Gastrocnemius medialis (tissue), 4 donors: ENCODE results near the gene EXO1.

Source experiments
- CTCF ChIP-seq, 5 experiments: fragments of 450-650 bp in 3 of 5; fragments of 200-600 bp in 2 of 5; sonication (generic) in 2 of 5; IDR thresholded peaks in 4 of 5; conservative IDR thresholded peaks in 1 of 5; 1 replicate in 4 of 5; 2 replicates in 1 of 5; pipeline ENCODE4 v1.5.1; 2016 to 2019; ENCODE audit warnings: antibody characterized with exemption in 5 of 5, mild to moderate bottlenecking in 3 of 5, moderate library complexity in 3 of 5
- POLR2A ChIP-seq, 2 donors: fragments of 450-650 bp; IDR thresholded peaks; one replicate each; pipeline ENCODE4 v1.6.1; 2017; ENCODE audit warnings: antibody characterized with exemption in 2 of 2, mild to moderate bottlenecking in 2 of 2, moderate library complexity in 2 of 2

GRCh38 chr1:241932845-241933244 is 84.8 kb downstream of the EXO1 start:
- no peak for TF ChIP-seq CTCF (IDR thresholded peaks at IDR 0.05 in 4 of 5, conservative IDR thresholded peaks at IDR 0.05 in 1 of 5)
- no peak for TF ChIP-seq POLR2A (IDR thresholded peaks at IDR 0.05)
